Activated CD4-positive, alpha-beta T cell treated with anti-CD3 and anti-CD28 coated beads, Interleukin-2, amount 50 U/mL, for 16 hours (primary cell): Measurements from ENCODE around the gene B3GAT2.
"Not testable (repeated sequence)": the region's sequence is repeated elsewhere in the genome, so short reads cannot be mapped to it uniquely, and the experiment has no call there.

ENCODE experiments used
- DNase-seq: peaks from one replicate; pipeline ENCODE4 v3.0.0-alpha.2; 2020

Gene B3GAT2, protein sequence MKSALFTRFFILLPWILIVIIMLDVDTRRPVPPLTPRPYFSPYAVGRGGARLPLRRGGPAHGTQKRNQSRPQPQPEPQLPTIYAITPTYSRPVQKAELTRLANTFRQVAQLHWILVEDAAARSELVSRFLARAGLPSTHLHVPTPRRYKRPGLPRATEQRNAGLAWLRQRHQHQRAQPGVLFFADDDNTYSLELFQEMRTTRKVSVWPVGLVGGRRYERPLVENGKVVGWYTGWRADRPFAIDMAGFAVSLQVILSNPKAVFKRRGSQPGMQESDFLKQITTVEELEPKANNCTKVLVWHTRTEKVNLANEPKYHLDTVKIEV

DNA sequence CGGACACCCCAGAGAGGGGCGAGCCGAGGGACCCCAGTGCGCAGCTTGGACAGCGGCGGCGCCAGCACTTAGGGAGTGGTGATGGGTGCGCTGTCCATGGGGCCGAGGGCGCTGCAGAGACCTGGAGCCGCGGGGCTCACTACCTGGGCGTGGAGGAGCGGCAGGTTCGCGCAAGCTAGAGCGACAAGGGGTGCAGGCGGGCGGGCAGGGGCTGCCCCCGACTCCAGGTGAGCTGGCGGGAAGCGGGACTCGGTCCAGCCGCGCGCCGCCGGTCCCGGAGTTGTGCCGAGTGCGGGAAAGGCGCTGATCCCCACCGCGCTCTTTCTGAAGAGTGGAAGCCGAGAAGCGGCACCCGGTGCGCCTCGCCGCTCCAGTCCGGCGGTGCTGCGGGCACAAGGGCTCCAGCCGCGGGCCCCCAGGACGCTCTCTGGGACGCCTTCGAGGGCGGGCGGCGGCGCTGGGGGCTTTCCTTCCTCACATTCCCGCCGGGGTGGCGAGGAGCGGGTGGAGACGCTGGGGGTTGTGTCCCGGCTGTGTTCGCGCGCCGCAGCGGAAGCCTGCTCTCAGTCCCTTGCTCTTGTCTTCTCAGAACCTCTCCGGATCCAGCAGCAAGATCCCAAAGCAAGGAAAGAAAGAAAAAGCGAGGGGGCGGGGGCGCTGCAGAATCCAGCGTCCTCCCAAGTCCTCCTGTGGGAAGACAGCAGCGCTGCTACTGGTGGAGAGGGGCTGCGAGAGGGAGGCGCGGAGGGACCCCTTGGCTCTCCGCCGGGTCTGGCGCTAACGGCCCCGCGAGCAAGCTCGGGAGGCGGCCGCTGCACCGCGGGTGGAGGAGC lies at the start of gene B3GAT2:
Gene B3GAT2, minus strand, starts transcription at position 610 of the 833 bp plus-strand sequence. CDS start 631 bp downstream, outside the sequence.
- DNase-seq, result no peak

DNA sequence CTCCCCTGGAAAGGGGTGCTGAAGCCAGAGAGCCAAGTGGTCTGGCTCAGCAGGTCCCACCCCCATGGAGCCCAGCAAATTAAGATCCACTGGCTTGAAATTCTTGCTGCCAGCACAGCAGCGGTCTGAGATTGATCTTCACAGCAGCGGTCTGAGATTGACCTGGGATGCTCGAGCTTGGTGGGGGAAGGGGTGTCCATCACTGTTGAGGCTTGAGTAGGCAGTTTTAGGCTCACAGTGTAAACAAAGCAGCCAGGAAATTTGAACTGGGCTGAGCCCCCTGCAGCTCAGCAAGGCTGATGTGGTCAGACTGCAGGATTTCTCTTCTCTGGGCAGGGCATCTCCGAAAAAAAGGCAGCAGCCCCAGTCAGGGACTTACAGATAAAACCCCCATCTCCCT lies 41.3 kb upstream of the B3GAT2 start:
- no peak for DNase-seq

DNA sequence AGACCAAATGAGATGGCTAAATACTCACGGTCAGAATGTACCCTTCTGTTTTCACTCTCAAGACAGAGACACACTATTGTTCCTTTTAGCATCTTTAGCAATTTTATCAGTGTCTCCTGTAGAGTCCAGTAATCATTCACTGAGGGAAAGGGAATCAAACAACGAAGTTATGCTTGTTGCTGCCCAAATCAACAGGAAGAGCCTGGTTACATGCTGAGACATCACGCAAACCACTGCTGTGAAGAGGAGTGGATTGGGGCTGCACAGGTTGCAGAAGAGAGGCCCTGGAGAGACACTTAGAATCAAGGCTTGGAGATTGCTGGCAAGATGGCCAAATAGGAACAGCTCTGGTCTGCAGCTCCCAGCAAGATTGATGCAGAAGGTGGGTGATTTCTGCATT lies 40.5 kb upstream of the B3GAT2 start:
- DNase-seq, result no peak

DNA sequence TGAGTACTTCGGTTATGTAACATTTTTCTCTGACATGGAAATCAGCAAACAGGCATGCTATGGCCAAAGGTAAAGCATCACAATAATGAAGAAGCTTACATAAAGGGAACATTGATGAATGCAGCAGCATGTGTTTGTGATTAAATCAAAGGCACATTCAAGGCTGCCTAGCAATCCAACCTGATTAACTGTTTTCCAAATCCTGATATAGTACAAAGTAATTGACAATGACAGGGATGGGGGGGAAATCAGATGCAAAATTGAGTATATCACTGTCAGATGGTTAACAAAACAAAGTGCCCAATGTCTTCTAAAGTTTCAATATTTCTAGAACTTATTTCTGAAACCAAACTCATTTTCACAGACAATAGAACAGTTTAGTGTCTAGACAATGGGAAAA lies 39.2 kb upstream of the B3GAT2 start:
- DNase-seq, result no peak

DNA sequence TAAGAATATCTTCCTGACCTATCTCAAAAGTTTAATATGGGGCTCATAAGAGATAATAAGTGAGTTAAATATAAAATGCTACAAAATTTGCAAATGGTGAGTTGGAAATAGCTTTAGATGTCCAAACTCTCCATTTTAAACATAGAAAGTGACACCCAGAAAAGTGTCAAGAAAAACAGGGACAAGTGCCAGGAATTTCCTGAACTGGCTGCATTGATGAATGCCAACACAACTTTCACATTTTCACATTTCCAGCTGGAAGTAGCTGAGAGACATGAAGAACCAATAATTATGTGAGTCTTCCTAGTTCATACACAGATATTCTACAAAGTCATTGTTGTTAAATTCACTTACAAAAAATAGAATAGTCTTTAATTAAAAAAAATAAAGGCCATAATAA lies 38.6 kb upstream of the B3GAT2 start:
- DNase-seq, result no peak

DNA sequence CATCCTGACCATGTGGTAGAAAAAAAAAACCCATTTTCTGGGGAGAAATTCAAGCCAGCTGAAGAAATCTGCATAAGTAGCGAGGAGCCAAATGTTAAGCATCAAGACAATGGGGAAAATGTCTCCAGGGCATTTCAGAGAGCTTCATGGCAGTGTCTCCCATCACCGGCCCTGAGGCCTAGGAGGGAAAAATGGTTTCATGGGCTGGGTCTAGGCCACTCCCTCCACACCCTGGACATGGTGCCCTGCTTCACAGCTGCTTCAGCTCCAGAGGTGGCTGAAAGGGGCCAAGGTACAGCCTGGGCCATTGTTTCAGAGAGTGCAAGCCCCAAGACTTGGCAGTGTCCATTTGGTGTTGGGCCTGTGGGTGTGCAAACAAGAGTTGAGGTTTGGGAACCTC lies 34.4 kb upstream of the B3GAT2 start:
- DNase-seq, result no peak

DNA sequence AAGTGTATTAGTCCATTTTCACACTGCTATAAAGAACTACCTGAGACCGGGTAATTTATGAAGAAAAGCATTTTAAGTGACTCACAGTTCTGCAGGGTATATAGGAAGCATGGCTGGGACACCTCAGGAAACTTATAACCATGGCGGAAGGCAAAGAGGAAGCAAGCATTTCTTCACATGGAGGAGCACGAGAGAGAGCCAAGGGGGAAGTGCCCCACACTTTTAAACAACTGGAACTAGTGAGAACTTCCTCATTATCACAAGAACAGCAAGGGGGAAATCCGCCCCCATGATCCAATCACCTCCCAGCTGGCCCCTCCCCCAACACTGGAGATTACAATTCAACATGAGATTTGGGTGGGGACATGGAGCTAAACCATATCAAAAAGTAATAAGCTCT lies 28.3 kb upstream of the B3GAT2 start:
- no peak for DNase-seq

DNA sequence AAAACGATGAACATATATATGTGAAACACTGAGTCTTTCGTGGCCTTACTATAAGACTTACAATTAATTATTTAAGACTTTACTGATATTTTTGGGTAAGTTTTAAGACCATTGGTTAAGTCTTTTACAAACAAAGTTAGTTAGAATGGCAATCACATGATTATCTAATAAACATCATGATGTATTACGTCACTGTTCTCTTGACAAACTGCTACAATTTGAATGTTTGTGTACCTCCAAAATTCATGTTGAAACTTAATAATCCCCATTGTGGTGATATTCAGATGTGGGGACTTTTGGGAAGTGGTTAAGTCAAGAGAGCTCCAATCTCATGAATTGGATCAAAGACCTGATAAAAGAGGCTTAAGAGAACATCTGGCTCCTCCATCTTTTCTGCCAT lies 25.9 kb upstream of the B3GAT2 start:
- no peak for DNase-seq

DNA sequence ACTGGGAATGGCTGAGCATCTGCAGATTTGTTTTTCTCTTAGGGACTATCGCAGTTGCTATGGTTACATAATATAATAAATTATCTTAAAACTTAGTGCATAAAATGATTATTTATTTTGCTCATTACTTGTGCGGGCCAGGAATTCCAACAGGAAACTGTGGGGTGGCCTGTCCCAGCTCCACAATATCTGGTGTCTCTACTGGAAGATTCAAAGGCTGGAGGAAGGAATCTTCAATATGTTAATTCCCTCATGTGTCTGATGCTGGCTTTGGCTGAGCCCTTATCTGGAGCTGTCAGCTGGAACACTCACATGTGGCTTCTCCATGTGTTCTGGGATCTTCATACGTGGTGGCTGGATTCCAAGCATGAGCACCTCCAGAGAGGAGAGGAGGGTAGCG lies 23.9 kb upstream of the B3GAT2 start:
- no peak for DNase-seq

DNA sequence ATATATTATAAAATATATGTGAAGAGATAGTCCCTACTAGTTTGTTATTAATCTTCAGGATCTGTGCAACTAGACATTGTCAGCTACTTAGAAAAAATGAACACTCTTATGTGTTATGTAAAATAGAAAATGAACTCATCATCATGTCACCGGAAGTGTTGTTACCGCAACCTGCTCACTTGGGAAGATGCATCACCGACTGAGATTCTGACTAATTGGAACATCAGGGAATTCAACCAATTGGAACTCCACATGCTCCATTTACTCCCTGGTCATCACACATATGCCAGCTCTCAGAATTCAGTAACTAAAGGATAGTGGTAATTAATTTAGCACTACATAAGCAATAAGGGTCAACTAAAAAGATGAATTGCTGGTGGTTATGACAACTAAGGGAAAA lies 16.7 kb upstream of the B3GAT2 start:
- no peak for DNase-seq

DNA sequence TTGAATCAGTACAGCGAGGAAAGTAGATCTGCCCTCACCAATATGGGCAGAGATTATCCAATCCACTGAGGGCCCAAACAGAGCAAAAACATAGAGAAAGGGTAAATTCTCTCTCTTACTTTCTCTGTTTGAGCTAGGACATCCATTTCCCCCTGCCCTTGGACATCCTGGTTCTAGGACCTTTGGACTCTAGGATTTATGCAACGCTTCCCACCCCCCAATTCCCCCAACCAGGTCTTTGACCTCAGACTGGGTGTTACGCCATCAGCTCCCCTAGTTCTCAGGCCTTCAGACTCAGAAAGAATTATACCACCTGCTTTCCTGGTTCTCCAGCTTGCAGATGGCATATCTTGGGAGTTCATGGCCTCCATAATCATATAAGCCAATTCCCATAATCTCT lies 10.2 kb upstream of the B3GAT2 start:
- no peak for DNase-seq

DNA sequence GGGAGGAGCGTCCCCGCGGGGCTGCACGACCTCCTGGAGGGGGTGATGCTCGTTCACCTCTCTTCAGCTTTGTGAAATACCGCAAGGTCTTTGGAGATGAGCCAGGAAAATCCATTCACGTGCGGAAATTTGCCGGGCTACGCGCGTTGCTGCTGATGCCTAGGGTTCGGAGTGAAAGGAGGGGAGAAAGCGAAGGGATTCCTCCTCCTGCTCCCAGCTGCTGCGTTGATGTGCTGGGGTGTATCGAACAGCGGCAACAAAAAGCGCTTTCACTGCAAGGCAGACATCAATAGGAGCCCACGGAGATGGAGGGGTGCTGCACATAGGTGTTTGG lies 391 bp upstream of the B3GAT2 start:
- no peak for DNase-seq

DNA sequence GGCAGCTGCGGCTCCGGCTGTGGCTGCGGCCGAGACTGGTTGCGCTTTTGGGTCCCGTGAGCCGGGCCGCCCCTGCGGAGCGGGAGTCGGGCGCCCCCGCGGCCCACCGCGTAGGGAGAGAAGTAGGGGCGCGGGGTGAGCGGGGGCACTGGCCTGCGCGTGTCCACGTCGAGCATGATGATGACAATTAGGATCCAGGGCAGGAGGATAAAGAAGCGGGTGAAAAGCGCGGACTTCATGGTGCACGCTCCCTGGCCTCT lies 739 bp downstream of the B3GAT2 start:
- DNase-seq, result no peak

DNA sequence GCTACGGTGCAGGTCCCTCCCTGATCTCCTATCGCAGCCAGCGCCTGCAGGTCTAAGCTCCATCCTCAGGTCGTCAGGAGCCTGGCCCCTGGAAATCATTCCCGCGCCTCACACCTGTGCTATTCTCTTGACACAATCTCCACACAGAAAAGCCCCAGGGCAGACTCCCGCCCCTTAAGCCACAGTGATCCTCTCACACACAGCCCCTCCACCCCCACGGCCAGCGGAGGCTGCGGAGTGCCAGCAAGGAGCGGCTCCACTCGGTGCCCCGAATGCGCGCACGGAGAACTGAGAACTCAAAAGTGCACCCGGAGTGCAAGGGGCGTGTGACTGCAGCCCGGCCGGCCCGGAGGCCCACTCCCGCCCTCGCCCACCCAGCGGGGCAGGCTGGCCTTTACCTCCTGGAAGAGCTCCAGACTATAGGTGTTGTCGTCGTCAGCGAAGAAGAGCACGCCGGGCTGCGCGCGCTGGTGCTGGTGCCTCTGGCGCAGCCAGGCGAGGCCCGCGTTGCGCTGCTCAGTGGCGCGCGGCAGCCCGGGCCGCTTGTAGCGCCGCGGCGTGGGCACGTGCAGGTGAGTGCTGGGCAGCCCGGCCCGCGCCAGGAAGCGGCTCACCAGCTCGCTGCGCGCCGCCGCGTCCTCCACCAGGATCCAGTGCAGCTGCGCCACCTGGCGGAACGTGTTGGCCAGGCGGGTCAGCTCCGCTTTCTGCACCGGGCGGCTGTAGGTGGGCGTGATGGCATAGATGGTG lies 1.2 kb downstream of the B3GAT2 start:
- DNase-seq, result peak; percentile 87

DNA sequence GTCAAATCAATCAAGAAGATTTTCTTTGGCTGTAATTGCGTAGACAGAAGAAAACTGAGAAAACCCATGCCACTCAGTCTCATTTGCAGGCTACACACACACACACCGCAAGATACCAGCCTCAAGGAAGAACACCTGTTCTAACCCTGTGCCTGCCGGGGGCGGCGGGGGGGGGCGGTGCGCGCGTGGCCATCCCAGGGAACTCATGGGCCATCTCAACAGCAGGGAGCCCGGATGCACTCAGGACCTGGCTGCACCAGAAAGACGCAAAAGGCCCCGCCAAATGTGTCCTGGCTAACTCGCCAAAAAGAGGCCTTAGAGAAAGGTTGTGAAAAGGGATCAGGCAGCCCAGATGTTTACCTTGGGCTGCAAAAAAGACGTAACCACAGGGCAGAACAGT lies 2.1 kb downstream of the B3GAT2 start:
- DNase-seq, result no peak

DNA sequence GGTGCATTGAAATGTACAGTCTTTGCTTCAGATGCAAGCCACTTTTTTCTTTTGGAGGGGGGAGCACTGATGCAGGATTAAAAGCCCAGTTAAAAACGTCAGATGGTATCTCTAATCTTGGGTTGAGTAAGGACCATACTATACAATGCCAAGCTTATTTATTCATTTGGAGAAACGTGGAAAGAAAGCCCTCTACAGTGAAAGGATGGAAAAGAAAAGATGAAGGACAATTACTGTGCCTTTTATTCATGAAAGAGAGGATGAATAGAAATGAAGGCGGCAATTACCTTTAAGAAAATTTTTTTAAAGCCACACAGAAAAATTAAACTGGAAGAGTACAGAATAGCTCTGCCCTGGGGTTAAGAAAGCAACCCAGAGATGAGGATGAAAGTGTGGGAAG lies 2.7 kb downstream of the B3GAT2 start:
- DNase-seq, result no peak

DNA sequence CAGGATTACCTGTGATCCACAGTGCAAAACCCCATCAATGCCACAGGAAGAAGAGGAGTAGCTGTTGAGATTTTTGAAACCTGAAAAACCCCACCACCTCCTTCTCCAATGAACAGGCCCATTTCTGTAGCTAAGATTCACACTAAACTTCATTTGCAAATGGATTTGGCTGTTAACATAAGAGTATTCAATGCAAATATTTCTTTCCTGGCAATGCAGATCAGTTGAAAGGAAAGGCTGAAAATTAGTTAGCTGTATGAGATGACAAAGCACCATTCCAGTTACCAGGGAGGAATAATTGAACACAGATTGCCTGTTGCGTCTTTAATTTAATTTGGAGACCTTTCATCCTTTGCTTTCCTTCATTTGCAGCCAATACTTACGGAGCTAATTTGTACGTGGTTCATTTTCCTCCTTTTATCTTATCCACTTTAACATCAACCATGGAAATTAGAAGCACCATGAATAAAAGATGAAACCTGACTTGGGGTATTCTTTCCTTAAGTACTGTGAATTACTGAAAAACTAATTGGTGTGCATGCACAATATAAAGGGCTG lies 4.2 kb downstream of the B3GAT2 start:
- no peak for DNase-seq

DNA sequence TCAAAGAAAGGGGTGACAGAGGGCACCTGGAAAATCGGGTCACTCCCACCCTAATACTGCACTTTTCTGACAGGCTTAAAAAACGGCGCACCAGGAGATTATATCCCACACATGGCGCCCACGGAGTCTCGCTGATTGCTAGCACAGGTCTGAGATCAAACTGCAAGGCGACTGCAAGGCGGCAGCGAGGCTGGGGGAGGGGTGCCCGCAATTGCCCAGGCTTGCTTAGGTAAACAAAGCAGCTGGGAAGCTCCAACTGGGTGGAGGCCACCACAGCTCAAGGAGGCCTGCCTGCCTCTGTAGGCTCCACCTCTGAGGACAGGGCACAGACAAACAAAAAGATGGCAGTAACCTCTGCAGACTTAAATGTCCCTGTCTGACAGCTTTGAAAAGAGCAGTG lies 12.5 kb downstream of the B3GAT2 start:
- DNase-seq, result not testable (repeated sequence)

DNA sequence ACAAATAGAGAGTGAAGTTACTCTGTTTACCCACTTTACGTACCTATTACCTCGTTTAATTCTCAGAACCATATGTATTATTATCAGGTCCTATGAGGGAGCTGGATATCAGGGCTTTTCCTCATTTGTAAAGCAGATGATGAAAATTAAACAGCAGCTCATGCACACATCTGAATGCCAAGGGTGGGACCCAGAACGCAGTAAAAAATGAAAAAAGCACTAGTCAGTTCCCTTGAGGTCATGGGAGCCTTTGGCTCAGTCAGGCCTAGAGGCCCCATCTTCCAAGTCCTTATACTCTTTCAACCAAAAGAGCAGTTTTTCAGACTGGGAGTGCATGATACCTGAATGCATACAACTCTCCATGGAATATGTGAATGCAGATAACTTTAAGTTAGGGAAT lies 23.0 kb downstream of the B3GAT2 start:
- no peak for DNase-seq

DNA sequence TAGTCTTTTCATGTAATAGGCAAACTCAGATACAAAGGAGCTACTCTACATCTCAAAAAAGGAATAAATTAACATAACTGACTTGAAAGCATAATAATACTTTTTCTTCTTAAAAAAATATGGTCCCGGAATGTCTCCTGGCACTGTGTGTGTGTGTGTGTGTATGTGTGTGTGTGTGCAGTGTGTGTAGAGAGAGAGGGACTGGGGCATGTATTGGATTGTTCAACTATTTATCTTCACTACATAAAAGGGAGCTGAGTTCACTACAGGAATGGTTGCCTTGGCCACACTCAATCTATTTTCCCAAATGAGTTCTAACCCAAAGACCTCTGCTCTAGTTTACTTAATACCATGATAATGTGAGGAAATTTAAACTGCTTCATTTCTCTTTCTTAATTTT lies 51.1 kb downstream of the B3GAT2 start:
- no peak for DNase-seq

DNA sequence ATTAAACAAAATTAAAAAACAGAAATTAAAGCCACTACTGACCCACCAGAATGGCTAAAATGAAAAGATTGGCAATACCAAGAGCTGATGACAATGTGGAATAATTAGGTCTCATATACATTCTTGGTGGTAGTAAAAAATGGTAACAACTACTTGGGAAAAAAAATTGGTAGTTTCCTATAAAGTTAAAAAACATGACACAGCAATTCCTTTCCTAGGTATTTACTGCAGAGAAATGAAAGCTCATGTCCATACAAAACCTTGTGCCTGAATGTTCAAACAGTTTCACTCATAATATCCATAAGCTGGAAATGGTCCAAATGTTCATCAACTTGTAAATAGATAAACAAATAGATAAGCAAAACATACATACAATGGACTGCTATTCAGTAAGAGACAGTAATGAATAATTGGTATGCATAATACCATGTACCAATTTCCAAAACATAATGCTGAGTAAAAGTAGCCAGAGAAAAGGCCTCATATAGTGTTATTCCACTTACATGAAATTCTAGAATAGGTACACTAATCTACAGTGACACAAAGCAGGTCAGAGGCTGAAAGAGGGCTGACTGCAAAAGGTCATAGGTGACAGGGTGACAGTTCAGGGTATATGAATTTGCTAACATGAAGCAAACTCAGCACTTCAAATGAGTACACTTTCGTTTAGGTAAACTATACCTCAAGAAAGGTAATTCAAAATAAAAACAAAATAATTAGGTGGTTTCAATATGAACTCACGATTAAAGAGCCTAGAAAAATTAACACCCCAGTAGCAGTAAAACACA lies 53.0 kb downstream of the B3GAT2 start:
- no peak for DNase-seq

DNA sequence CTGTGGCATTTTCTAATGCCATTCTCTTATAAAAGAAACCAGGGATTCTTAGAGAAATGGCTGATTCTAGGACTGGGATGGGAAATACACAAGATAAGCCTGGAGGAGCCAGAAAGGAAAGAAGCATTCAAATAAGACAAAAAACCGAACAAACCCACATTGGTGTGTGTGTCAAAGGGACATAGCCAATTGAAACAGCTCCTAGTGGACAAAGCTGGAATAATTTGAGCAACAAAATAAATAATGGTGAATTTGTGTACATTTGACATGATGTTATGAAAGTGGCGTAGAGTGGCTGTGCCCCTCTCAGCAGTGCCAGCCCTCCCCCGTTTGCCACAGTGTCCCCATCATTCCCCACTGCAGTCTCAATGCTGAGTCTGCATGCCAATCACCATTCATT lies 55.5 kb downstream of the B3GAT2 start:
- no peak for DNase-seq

DNA sequence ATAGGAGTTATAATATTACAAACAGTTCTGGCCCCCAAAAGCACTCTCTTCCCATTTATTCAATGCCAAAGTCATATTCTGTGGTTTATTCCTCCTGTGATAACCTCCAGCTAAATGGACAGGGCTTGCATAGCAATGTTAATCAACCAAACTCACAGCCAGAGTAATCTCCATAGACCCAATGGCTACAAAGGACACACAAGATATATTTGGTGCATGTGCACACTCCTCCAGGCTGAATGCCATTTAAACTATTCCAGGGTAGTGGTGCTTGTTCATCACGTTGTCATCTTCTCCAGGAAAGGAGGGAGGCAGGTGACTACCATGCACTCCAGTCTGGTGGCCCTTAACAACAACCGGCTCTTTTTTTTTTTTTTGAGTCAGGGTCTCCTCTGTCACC lies 56.8 kb downstream of the B3GAT2 start:
- DNase-seq, result no peak
